ENCODE results near the gene OXNAD1.

- TF ChIP-seq EZH2phosphoT487 (IDR thresholded peaks at IDR 0.05; ENCODE audit: low read depth, severe bottlenecking, unreplicated experiment), result no peak
- TF ChIP-seq CTCF (IDR thresholded peaks at IDR 0.05; ENCODE audit: poor library complexity), result no peak
Observed at GRCh38 chr3:16264174-16264707, 771 bp upstream of the OXNAD1 start.
